HepG2 (cell line): ENCODE results near the gene AARSD1. TPM values are rescaled to one million over a fixed set of nuclear protein-coding genes. Genes with fewer than 3 reads are reported as not detected.

ENCODE experiments used
- BCL6 ChIP-seq: IDR thresholded peaks from 2 replicates; pipeline ENCODE4 v1.6.1; 2016; ENCODE audit warnings: missing genetic modification reagents, missing compliant biosample characterization
- CBX1 ChIP-seq: IDR thresholded peaks from one replicate; pipeline ENCODE4 v1.6.1; 2016; ENCODE audit warnings: antibody characterized with exemption, low read depth
- KDM5A ChIP-seq: fragments of 200-600 bp; sonication (generic); IDR thresholded peaks from 2 replicates; pipeline ENCODE4 v1.7.0; 2018; ENCODE audit warnings: antibody characterized with exemption, mild to moderate bottlenecking, low read length, borderline replicate concordance
- REPIN1 ChIP-seq: sonication (generic); formaldehyde crosslinking; IDR thresholded peaks from 2 replicates; pipeline ENCODE4 v1.8.0; 2022; ENCODE audit warnings: missing genetic modification reagents, low read depth, mild to moderate bottlenecking, borderline replicate concordance
- ZNF496 ChIP-seq: sonication (generic); formaldehyde crosslinking; IDR thresholded peaks from 2 replicates; pipeline ENCODE4 v1.8.1; 2023; ENCODE audit warnings: mild to moderate bottlenecking, moderate library complexity, missing genetic modification reagents; ENCODE audit not compliant: insufficient replicate concordance
- ZSCAN22 ChIP-seq: sonication (generic); formaldehyde crosslinking; IDR thresholded peaks from 2 replicates; pipeline ENCODE4 v1.4.0; 2020; ENCODE audit warnings: mild to moderate bottlenecking, missing genetic modification reagents
- polyA plus RNA-seq, 8 experiments: library from polyadenylated mRNA; depleted of rRNA in 3 of 8; stranded (reverse) in 7 of 8; unstranded in 1 of 8; fragments of >200 nt; fragmentation: Illumina TruSeq in 4 of 8; extraction: Trizol in 4 of 8; gene quantifications; 2 replicates each; pipeline versions ENCODE4 v1.2.1 to v1.2.3, GENCODE V29; 2011 to 2016; ENCODE audit warnings: low read depth in 4 of 8, missing spikeins in 1 of 8, mixed read lengths in 1 of 8; ENCODE audit not compliant: insufficient read depth in 1 of 8
- total RNA-seq, 5 experiments: library from RNA; depleted of rRNA; stranded (reverse); fragments of >200 nt; fragmentation: Illumina TruSeq; extraction: Trizol; gene quantifications; 2 replicates each; pipeline ENCODE4 v1.2.3, GENCODE V29; 2016; ENCODE audit warnings: low read depth in 1 of 5
- TF ChIP-seq, protein P1 (sequence below): sonication (generic); formaldehyde crosslinking; IDR thresholded peaks from 2 replicates; pipeline ENCODE4 v1.5.1; 2020; ENCODE audit warnings: mild to moderate bottlenecking, missing genetic modification reagents
- TF ChIP-seq, protein P2 (sequence below): sonication (generic); formaldehyde crosslinking; IDR thresholded peaks from one replicate; pipeline ENCODE4 v1.5.1; 2020; ENCODE audit warnings: mild to moderate bottlenecking, missing genetic modification reagents; ENCODE audit errors: not compliant biosample characterization
- TF ChIP-seq, protein P3 (sequence below): sonication (generic); formaldehyde crosslinking; IDR thresholded peaks from 2 replicates; pipeline ENCODE4 v1.5.0; 2020; ENCODE audit warnings: missing genetic modification reagents, mild to moderate bottlenecking, borderline replicate concordance
- TF ChIP-seq, protein P4 (sequence below): sonication (generic); formaldehyde crosslinking; IDR thresholded peaks from 2 replicates; pipeline ENCODE4 v1.9.0; 2021; ENCODE audit warnings: missing genetic modification reagents, borderline replicate concordance

The AARSD1 gene
- total and polyA plus RNA-seq, 2 of the 13 experiments (the other 11 are each of a cell fraction or from before 2014, with no cell fraction given), result 24.7 to 29.3 TPM

DNA sequence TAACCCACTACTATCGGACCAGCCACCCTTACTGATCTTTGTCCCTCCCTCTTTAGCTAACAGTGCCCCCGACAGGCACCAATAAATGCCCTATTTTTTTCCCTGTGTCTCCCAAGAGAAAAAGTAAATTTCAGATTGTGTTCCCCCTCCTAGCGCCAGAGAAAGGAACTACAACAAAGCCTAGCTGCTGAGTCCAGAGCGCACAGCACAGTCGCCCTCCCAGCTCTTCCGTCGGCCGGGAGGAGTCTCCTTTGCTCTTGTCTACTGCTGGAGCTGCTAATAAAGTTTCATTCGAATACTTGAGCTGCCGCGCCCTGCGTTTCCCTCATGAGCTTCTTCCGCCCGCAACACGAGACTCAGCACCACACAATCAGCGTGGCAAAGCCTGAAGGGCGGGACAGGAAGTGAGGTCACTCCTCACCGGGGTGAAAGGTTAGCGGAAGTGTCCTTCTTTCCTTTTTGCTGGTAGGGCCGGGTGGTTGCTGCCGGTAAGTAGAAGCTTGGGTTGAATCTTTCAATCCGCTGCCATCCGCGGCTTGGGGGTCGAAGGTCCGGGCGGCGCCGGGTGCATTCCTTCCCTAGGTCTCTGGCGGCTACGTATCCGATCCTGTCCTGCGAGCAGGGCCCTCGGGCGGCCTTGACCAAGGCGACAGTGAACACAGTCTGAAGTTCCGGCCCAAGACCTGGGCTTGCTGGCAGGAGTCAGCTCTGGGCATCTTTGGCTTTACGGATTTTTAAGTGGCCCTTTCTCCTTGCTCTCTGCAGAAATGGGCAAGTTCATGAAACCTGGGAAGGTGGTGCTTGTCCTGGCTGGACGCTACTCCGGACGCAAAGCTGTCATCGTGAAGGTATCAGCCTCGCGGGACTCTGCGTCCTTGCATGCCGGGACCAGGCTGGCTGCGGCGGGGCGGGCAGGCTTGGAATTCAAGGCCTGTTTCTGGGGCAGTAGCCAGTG lies 34.0 kb upstream of the AARSD1 start, which contains the start of gene RPL27 (continued):
- TF ChIP-seq, protein P1, sequence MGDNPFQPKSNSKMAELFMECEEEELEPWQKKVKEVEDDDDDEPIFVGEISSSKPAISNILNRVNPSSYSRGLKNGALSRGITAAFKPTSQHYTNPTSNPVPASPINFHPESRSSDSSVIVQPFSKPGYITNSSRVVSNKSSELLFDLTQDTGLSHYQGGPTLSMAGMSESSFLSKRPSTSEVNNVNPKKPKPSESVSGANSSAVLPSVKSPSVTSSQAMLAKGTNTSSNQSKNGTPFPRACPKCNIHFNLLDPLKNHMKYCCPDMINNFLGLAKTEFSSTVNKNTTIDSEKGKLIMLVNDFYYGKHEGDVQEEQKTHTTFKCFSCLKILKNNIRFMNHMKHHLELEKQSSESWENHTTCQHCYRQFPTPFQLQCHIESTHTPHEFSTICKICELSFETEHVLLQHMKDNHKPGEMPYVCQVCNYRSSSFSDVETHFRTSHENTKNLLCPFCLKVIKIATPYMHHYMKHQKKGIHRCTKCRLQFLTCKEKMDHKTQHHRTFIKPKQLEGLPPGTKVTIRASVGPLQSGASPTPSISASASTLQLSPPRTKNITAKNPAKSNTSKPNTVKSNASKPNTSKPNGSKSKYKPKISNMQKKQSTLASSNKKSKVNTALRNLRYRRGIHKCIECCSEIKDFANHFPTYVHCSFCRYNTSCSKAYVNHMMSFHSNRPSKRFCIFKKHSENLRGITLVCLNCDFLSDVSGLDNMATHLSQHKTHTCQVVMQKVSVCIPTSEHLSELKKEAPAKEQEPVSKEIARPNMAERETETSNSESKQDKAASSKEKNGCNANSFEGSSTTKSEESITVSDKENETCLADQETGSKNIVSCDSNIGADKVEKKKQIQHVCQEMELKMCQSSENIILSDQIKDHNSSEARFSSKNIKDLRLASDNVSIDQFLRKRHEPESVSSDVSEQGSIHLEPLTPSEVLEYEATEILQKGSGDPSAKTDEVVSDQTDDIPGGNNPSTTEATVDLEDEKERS, result peak; percentile 96
- TF ChIP-seq REPIN1 (CRISPR knock-in tag) (peak; percentile 100), ZNF496 (CRISPR knock-in tag) (no peak), KDM5A (peak; percentile 94), CBX1 (peak; percentile 92), ZSCAN22 (no peak; the same call in 1 of the 2 replicates), BCL6 (peak; percentile 88)
- TF ChIP-seq, protein P2, sequence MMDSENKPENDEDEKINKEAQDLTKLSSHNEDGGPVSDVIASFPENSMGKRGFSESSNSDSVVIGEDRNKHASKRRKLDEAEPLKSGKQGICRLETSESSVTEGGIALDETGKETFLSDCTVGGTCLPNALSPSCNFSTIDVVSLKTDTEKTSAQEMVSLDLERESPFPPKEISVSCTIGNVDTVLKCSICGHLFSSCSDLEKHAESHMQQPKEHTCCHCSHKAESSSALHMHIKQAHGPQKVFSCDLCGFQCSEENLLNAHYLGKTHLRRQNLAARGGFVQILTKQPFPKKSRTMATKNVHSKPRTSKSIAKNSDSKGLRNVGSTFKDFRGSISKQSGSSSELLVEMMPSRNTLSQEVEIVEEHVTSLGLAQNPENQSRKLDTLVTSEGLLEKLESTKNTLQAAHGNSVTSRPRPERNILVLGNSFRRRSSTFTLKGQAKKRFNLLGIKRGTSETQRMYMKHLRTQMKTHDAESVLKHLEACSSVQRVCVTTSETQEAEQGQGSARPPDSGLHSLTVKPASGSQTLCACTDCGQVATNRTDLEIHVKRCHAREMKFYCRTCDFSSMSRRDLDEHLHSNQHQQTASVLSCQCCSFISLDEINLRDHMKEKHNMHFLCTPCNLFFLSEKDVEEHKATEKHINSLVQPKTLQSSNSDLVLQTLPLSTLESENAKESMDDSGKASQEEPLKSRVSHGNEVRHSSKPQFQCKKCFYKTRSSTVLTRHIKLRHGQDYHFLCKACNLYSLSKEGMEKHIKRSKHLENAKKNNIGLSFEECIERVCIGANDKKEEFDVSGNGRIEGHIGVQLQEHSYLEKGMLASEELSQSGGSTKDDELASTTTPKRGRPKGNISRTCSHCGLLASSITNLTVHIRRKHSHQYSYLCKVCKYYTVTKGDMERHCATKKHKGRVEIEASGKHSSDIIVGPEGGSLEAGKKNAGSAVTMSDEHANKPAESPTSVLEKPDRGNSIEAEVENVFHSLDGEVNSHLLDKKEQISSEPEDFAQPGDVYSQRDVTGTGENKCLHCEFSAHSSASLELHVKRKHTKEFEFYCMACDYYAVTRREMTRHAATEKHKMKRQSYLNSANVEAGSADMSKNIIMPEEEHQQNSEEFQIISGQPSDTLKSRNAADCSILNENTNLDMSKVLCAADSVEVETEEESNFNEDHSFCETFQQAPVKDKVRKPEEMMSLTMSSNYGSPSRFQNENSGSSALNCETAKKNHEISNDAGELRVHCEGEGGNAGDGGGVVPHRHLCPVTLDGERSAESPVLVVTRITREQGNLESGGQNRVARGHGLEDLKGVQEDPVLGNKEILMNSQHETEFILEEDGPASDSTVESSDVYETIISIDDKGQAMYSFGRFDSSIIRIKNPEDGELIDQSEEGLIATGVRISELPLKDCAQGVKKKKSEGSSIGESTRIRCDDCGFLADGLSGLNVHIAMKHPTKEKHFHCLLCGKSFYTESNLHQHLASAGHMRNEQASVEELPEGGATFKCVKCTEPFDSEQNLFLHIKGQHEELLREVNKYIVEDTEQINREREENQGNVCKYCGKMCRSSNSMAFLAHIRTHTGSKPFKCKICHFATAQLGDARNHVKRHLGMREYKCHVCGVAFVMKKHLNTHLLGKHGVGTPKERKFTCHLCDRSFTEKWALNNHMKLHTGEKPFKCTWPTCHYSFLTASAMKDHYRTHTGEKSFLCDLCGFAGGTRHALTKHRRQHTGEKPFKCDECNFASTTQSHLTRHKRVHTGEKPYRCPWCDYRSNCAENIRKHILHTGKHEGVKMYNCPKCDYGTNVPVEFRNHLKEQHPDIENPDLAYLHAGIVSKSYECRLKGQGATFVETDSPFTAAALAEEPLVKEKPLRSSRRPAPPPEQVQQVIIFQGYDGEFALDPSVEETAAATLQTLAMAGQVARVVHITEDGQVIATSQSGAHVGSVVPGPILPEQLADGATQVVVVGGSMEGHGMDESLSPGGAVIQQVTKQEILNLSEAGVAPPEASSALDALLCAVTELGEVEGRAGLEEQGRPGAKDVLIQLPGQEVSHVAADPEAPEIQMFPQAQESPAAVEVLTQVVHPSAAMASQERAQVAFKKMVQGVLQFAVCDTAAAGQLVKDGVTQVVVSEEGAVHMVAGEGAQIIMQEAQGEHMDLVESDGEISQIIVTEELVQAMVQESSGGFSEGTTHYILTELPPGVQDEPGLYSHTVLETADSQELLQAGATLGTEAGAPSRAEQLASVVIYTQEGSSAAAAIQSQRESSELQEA (CRISPR knock-in tag), result peak; percentile 84
- TF ChIP-seq, protein P3, sequence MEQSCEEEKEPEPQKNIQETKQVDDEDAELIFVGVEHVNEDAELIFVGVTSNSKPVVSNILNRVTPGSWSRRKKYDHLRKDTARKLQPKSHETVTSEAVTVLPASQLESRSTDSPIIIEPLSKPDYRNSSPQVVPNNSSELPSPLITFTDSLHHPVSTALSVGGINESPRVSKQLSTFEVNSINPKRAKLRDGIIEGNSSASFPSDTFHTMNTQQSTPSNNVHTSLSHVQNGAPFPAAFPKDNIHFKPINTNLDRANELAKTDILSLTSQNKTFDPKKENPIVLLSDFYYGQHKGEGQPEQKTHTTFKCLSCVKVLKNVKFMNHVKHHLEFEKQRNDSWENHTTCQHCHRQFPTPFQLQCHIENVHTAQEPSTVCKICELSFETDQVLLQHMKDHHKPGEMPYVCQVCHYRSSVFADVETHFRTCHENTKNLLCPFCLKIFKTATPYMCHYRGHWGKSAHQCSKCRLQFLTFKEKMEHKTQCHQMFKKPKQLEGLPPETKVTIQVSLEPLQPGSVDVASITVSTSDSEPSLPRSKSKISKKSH, result peak; percentile 94
- TF ChIP-seq, protein P4, sequence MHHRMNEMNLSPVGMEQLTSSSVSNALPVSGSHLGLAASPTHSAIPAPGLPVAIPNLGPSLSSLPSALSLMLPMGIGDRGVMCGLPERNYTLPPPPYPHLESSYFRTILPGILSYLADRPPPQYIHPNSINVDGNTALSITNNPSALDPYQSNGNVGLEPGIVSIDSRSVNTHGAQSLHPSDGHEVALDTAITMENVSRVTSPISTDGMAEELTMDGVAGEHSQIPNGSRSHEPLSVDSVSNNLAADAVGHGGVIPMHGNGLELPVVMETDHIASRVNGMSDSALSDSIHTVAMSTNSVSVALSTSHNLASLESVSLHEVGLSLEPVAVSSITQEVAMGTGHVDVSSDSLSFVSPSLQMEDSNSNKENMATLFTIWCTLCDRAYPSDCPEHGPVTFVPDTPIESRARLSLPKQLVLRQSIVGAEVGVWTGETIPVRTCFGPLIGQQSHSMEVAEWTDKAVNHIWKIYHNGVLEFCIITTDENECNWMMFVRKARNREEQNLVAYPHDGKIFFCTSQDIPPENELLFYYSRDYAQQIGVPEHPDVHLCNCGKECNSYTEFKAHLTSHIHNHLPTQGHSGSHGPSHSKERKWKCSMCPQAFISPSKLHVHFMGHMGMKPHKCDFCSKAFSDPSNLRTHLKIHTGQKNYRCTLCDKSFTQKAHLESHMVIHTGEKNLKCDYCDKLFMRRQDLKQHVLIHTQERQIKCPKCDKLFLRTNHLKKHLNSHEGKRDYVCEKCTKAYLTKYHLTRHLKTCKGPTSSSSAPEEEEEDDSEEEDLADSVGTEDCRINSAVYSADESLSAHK (CRISPR knock-in tag), result peak; percentile 73; the same call in 1 of the 2 replicates
